K562 (cell line): ENCODE measurements around the gene INHBE. TPM values are rescaled to one million over a fixed set of nuclear protein-coding genes. Genes with fewer than 3 reads are reported as not detected.

ENCODE experiments used
- ARID3B ChIP-seq: fragments of 250-450 bp; sonication (Bioruptor Pico); IDR thresholded peaks from 2 replicates; pipeline ENCODE4 v1.4.0; 2020; ENCODE audit warnings: borderline replicate concordance
- BCOR ChIP-seq: fragments of 450-650 bp; IDR thresholded peaks from 2 replicates; pipeline ENCODE4 v1.6.1; 2016
- BRD9 ChIP-seq: fragments of 450-650 bp; IDR thresholded peaks from 2 replicates; pipeline ENCODE4 v1.6.1; 2018; ENCODE audit warnings: low read depth; ENCODE audit not compliant: partially characterized antibody
- DIDO1 ChIP-seq: fragments of 450-650 bp; IDR thresholded peaks from 2 replicates; pipeline ENCODE4 v1.6.1; 2016; ENCODE audit warnings: low read depth, missing biosample characterization, missing genetic modification characterization
- DMBX1 ChIP-seq: fragments of 250-450 bp; sonication (Bioruptor Pico); IDR thresholded peaks from 2 replicates; pipeline ENCODE4 v1.8.0; 2022; ENCODE audit warnings: inconsistent platforms, mild to moderate bottlenecking, moderate library complexity, borderline replicate concordance
- DPF2 ChIP-seq: fragments of 450-650 bp; IDR thresholded peaks from 2 replicates; pipeline ENCODE4 v1.6.1; 2016
- EP400 ChIP-seq: fragments of 450-650 bp; IDR thresholded peaks from 2 replicates; pipeline ENCODE4 v1.6.1; 2017; ENCODE audit warnings: antibody characterized with exemption, mild to moderate bottlenecking, moderate library complexity
- GABPB1 ChIP-seq: sonication (generic); formaldehyde crosslinking; IDR thresholded peaks from 2 replicates; pipeline ENCODE4 v1.8.0; 2022; ENCODE audit warnings: mild to moderate bottlenecking, missing genetic modification reagents
- HDAC1 ChIP-seq, 2 experiments: fragments of 450-650 bp; IDR thresholded peaks; 2 replicates each; pipeline ENCODE4 v1.6.1; 2016 to 2017; ENCODE audit warnings: inconsistent platforms in 1 of 2, mild to moderate bottlenecking in 1 of 2, moderate library complexity in 1 of 2
- MCM2 ChIP-seq: fragments of 450-650 bp; IDR thresholded peaks from 2 replicates; pipeline ENCODE4 v1.6.1; 2017; ENCODE audit warnings: low read depth, mild to moderate bottlenecking
- NRF1 ChIP-seq, 2 experiments: fragments of 450-650 bp; IDR thresholded peaks in 1 of 2; conservative IDR thresholded peaks in 1 of 2; 2 replicates each; pipeline ENCODE4 v1.6.1; 2014; ENCODE audit warnings: mild to moderate bottlenecking in 2 of 2
- PCBP1 ChIP-seq: fragments of 200-400 bp; formaldehyde crosslinking; IDR thresholded peaks from 2 replicates; pipeline ENCODE4 v1.6.1; 2018; ENCODE audit warnings: mild to moderate bottlenecking, low read depth, low read length; ENCODE audit not compliant: poor library complexity, severe bottlenecking
- RCOR1 ChIP-seq, 2 experiments: IDR thresholded peaks; 2 replicates each; pipeline ENCODE4 v1.6.1; 2012; ENCODE audit warnings: low read depth in 2 of 2, low read length in 2 of 2, borderline replicate concordance in 1 of 2, improper control_type of control experiment in 1 of 2
- SMC3 ChIP-seq: conservative IDR thresholded peaks from 2 replicates; pipeline ENCODE4 v1.6.1; 2011; ENCODE audit warnings: low read depth, low read length, improper control_type of control experiment; ENCODE audit not compliant: insufficient read depth
- SNRNP70 ChIP-seq: fragments of 200-400 bp; formaldehyde crosslinking; optimal IDR thresholded peaks from 2 replicates; pipeline ENCODE3; 2017; ENCODE audit warnings: low read depth, low read length
- TOE1 ChIP-seq, 2 experiments: fragments of 450-650 bp in 1 of 2; sonication (generic) in 1 of 2; formaldehyde crosslinking in 1 of 2; IDR thresholded peaks; 2 replicates each; pipeline versions ENCODE4 v1.7.1 to v1.8.0; 2016 to 2022; ENCODE audit warnings: borderline replicate concordance in 2 of 2, mild to moderate bottlenecking in 2 of 2, antibody characterized with exemption in 1 of 2, inconsistent platforms in 1 of 2, low read depth in 1 of 2, missing genetic modification reagents in 1 of 2, moderate library complexity in 1 of 2
- ZNF507 ChIP-seq: conservative IDR thresholded peaks from 2 replicates; pipeline ENCODE4 v1.6.1; 2017; ENCODE audit warnings: missing genetic modification characterization, missing compliant biosample characterization
- ZNF77 ChIP-seq: fragments of 250-450 bp; sonication (Bioruptor Pico); IDR thresholded peaks from 2 replicates; pipeline ENCODE4 v1.5.0; 2020
- polyA plus RNA-seq, 8 experiments: library from polyadenylated mRNA; depleted of rRNA in 4 of 8; stranded (reverse) in 5 of 8; unstranded in 3 of 8; fragments of >200 nt; fragmentation: Nextera tagmentation in 2 of 8; fragmentation: Illumina TruSeq in 1 of 8; extraction: Ambion mirVana in 2 of 8; extraction: Trizol in 1 of 8; gene quantifications; 2 replicates each; pipeline versions ENCODE4 v1.2.1 to v1.2.3, GENCODE V29; 2011 to 2014; ENCODE audit warnings: inconsistent platforms in 1 of 8, missing spikeins in 1 of 8
- total RNA-seq, 7 experiments: library from RNA; depleted of rRNA in 6 of 7; stranded (reverse); fragments of >200 nt in 6 of 7; fragmentation: Illumina TruSeq in 2 of 7; extraction: Trizol in 2 of 7; gene quantifications; 2 replicates each; pipeline versions ENCODE4 v1.2.1 to v1.2.3, GENCODE V29; 2011 to 2021; ENCODE audit warnings: low replicate concordance in 1 of 7
- TF ChIP-seq, protein P1 (sequence below): fragments of 450-650 bp; IDR thresholded peaks from 2 replicates; pipeline ENCODE4 v1.6.1; 2016; ENCODE audit warnings: low read depth

Gene INHBE
- total and polyA plus RNA-seq, 9 of the 15 experiments (the other 6 are each of a cell fraction or from before 2014, with no cell fraction given), result 0.94 to 9.9 (median 7.3) TPM

DNA sequence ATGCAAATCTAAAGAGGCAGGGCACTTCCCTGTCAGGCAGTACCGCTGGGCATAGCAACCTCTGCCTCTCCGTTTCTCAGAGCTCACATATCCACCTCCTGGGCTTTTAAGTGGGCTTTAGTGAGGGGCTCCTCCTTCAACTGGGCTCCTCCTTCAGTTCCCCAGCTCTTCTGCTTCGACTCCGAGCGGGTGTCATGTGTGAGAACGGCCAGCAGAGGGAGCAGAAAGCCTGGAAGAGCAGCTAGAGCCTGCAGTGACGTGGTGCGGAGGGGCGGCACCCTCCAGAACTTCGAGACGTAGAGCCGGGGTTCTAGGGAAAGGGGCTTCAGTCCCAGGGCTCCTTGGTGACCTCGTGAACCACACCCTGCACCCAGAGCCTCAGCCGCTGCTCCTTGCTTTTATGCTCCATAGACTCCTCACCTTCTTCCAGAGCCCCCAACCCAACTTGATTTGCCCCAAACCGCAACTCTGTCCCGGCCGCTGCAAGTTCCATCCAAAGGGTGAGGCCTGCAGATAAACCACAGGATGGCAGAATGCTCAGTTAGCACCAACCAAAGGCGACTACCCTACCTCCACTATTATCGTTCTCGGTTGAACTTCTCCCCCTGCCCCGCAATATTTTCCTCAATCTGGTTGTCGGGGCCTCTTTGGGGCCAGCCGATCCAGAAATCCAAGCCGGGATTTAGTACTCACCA, 4.1 kb downstream of the INHBE start (continued):
- TF ChIP-seq PCBP1 (no peak), MCM2 (no peak), DIDO1 (tag) (no peak), RCOR1 (IDR thresholded peaks at IDR 0.05; ENCODE audit: borderline replicate concordance in 1 of 2, low read depth in 2 of 2, low read length in 2 of 2) (peak in 1 of 2 experiments; percentile 33; a peak in 1 of 4 replicates), ARID3B (CRISPR knock-in tag) (no peak), GABPB1 (peak; percentile 26; the same call in 1 of the 2 replicates), BRD9 (no peak), SNRNP70 (no peak), DPF2 (peak; percentile 45; the same call in 1 of the 2 replicates), ZNF77 (no peak), BCOR (peak; percentile 87), ZNF507 (no peak), DMBX1 (CRISPR knock-in tag) (0 out of 2 replicates have a peak, but pooled peaks have one; percentile 31), EP400 (peak; percentile 52), SMC3 (peak; percentile 80), TOE1 (IDR thresholded peaks at IDR 0.05; ENCODE audit: borderline replicate concordance) (peak; percentile 90), TOE1 (CRISPR knock-in tag; IDR thresholded peaks at IDR 0.05; ENCODE audit: borderline replicate concordance, low read depth) (no peak), HDAC1 (IDR thresholded peaks at IDR 0.05) (peak in 1 of 2 experiments; percentile 47; a peak in 1 of 4 replicates), NRF1 (conservative IDR thresholded peaks at IDR 0.05 in 1 of 2, IDR thresholded peaks at IDR 0.05 in 1 of 2) (peak; percentile 39 to 46)
- TF ChIP-seq, protein P1, sequence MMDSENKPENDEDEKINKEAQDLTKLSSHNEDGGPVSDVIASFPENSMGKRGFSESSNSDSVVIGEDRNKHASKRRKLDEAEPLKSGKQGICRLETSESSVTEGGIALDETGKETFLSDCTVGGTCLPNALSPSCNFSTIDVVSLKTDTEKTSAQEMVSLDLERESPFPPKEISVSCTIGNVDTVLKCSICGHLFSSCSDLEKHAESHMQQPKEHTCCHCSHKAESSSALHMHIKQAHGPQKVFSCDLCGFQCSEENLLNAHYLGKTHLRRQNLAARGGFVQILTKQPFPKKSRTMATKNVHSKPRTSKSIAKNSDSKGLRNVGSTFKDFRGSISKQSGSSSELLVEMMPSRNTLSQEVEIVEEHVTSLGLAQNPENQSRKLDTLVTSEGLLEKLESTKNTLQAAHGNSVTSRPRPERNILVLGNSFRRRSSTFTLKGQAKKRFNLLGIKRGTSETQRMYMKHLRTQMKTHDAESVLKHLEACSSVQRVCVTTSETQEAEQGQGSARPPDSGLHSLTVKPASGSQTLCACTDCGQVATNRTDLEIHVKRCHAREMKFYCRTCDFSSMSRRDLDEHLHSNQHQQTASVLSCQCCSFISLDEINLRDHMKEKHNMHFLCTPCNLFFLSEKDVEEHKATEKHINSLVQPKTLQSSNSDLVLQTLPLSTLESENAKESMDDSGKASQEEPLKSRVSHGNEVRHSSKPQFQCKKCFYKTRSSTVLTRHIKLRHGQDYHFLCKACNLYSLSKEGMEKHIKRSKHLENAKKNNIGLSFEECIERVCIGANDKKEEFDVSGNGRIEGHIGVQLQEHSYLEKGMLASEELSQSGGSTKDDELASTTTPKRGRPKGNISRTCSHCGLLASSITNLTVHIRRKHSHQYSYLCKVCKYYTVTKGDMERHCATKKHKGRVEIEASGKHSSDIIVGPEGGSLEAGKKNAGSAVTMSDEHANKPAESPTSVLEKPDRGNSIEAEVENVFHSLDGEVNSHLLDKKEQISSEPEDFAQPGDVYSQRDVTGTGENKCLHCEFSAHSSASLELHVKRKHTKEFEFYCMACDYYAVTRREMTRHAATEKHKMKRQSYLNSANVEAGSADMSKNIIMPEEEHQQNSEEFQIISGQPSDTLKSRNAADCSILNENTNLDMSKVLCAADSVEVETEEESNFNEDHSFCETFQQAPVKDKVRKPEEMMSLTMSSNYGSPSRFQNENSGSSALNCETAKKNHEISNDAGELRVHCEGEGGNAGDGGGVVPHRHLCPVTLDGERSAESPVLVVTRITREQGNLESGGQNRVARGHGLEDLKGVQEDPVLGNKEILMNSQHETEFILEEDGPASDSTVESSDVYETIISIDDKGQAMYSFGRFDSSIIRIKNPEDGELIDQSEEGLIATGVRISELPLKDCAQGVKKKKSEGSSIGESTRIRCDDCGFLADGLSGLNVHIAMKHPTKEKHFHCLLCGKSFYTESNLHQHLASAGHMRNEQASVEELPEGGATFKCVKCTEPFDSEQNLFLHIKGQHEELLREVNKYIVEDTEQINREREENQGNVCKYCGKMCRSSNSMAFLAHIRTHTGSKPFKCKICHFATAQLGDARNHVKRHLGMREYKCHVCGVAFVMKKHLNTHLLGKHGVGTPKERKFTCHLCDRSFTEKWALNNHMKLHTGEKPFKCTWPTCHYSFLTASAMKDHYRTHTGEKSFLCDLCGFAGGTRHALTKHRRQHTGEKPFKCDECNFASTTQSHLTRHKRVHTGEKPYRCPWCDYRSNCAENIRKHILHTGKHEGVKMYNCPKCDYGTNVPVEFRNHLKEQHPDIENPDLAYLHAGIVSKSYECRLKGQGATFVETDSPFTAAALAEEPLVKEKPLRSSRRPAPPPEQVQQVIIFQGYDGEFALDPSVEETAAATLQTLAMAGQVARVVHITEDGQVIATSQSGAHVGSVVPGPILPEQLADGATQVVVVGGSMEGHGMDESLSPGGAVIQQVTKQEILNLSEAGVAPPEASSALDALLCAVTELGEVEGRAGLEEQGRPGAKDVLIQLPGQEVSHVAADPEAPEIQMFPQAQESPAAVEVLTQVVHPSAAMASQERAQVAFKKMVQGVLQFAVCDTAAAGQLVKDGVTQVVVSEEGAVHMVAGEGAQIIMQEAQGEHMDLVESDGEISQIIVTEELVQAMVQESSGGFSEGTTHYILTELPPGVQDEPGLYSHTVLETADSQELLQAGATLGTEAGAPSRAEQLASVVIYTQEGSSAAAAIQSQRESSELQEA, result no peak
